ENCODE measurements around the gene GPC6. TPM values are rescaled to one million over a fixed set of nuclear protein-coding genes. Genes with fewer than 3 reads are reported as not detected.

Gene GPC6
- polyA plus RNA-seq, 1 of the 3 experiments (the other 2 are of a cell fraction), result 6.7 TPM

DNA sequence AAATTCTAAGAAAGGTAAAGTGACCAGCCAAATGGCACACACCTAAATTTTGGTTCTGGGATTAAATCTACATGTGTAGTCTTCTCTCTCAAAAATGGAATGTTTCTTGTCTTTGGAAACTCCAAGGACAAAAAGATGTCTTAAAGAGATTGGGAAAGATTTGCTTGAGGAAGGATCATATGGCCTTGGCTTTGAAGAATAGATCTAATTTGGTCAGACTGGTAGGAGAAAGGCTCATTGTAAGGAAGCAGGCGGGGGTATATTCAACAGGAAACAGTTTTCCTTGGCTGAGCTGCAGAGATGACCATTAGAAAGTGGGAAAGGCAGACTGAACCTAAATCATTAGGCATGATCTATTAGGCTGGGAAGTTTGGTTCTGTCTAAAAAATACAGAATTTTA lies 887.6 kb downstream of the GPC6 start (continued):
- TF ChIP-seq REST (IDR thresholded peaks at IDR 0.05; ENCODE audit: low read depth, low read length), result no peak
- TF ChIP-seq GATA2 (CRISPR knock-in tag; IDR thresholded peaks at IDR 0.05), result no peak

- H3K79me2 ChIP-seq (ENCODE audit: insufficient read depth), result no peaks in the 10 kb centered on the region
- ChIA-PET CTCF (interaction anchor here (0.8 to 2.1 kb wide), 4 partner anchors 8 to 24 kb away, joined by 3 to 5 read pairs (median 4); no protein-coding TSS in a partner anchor), POLR2A (no interaction called here)
- no peak overlapping the region for H2AFZ ChIP-seq (ENCODE audit: low read depth)
- DNase-seq, result no peak
- no peaks in the 10 kb centered on the region for H3K9me3 ChIP-seq
- no peak overlapping the region for H3K4me2 ChIP-seq
- no peaks in the 10 kb centered on the region for H3K9me2 ChIP-seq
- WGBS (ENCODE audit: low lambda C conversion rate), result 91% methylated on average over 1 of the region's 1 CpG
- no peaks in the 10 kb centered on the region for H4K20me1 ChIP-seq (ENCODE audit: insufficient read depth)
- H3K27me3 ChIP-seq (ENCODE audit: insufficient read depth), result no peaks in the 10 kb centered on the region
- no peak overlapping the region for H3K27ac ChIP-seq (ENCODE audit: low read depth in 2 of 2, low read length in 1 of 2)
- H3F3A ChIP-seq (replicated peaks; ENCODE audit: insufficient read depth), result peaks cover 5% of the 10 kb centered on the region
- no peak overlapping the region for H3K4me3 ChIP-seq (ENCODE audit: low read depth in 2 of 2, low read length in 1 of 2)
- no peak overlapping the region for H3K9ac ChIP-seq
- peaks cover 0 to 7% of the 10 kb centered on the region in 2 experiments; a peak in 2 of 4 replicates for H3K4me1 ChIP-seq (ENCODE audit: control insufficient read depth in 1 of 2, insufficient read depth in 2 of 2, low read depth in 1 of 2, low read length in 1 of 2)
- no peaks in the 10 kb centered on the region for H3K36me3 ChIP-seq (replicated peaks in 1 of 2; ENCODE audit: control insufficient read depth in 1 of 2, insufficient read depth in 2 of 2, low read length in 1 of 2)
- TF ChIP-seq CTCF (IDR thresholded peaks at IDR 0.05) (peak; percentile 22; the same call in 1 of the 2 replicates), MXI1 (IDR thresholded peaks at IDR 0.05; ENCODE audit: low read depth, low read length) (no peak)
Observed at GRCh38 chr13:94115054-94115453, 888.4 kb downstream of the GPC6 start.

- no peak overlapping the region for H2AFZ ChIP-seq (ENCODE audit: low read depth)
- DNase-seq, result no peak
- H3K27ac ChIP-seq (ENCODE audit: low read depth in 2 of 2, low read length in 1 of 2), result no peak overlapping the region
- no peak for TF ChIP-seq GABPA (IDR thresholded peaks at IDR 0.05; ENCODE audit: low read depth)
- no peak for TF ChIP-seq PBX3 (IDR thresholded peaks at IDR 0.05)
- no peak for TF ChIP-seq ZBTB33 (IDR thresholded peaks at IDR 0.05; ENCODE audit: borderline replicate concordance, low read depth)
- no peak for TF ChIP-seq TCF12 (IDR thresholded peaks at IDR 0.05)
- no peak for TF ChIP-seq USF1 (IDR thresholded peaks at IDR 0.05; ENCODE audit: borderline replicate concordance, low read depth)
- TF ChIP-seq YY1 (IDR thresholded peaks at IDR 0.05; ENCODE audit: low read depth), result no peak
- TF ChIP-seq EP300 (IDR thresholded peaks at IDR 0.05; ENCODE audit: borderline replicate concordance in 1 of 2, low read depth in 1 of 2, low read length in 1 of 2), result no peak
- TF ChIP-seq NFIC (IDR thresholded peaks at IDR 0.05; ENCODE audit: borderline replicate concordance), result no peak
- TF ChIP-seq RXRA (IDR thresholded peaks at IDR 0.05; ENCODE audit: borderline replicate concordance, low read depth), result no peak
- TF ChIP-seq RAD21 (IDR thresholded peaks at IDR 0.05; ENCODE audit: low read length), result no peak
- H3F3A ChIP-seq (replicated peaks; ENCODE audit: insufficient read depth), result no peaks in the 10 kb centered on the region
- ChIA-PET CTCF (interaction anchor here (0.6 to 1.5 kb wide), 2 partner anchors 61 to 422 kb away, joined by 3 to 5 read pairs; no protein-coding TSS in a partner anchor), POLR2A (no interaction called here)
- H3K4me3 ChIP-seq (ENCODE audit: low read depth in 2 of 2, low read length in 1 of 2), result no peak overlapping the region
- no peaks in the 10 kb centered on the region for H4K20me1 ChIP-seq (ENCODE audit: insufficient read depth)
- no peaks in the 10 kb centered on the region for H3K9me2 ChIP-seq
- H3K4me2 ChIP-seq, result no peak overlapping the region
- no peaks in the 10 kb centered on the region for H3K9me3 ChIP-seq
- 85% methylated on average over 7 of the region's 7 CpGs for WGBS (ENCODE audit: low lambda C conversion rate)
- H3K36me3 ChIP-seq (replicated peaks in 1 of 2; ENCODE audit: control insufficient read depth in 1 of 2, insufficient read depth in 2 of 2, low read length in 1 of 2), result no peaks in the 10 kb centered on the region
- H3K9ac ChIP-seq, result no peak overlapping the region
- no peaks in the 10 kb centered on the region for H3K79me2 ChIP-seq (ENCODE audit: insufficient read depth)
- no peaks in the 10 kb centered on the region; a peak in 1 of 4 replicates for H3K4me1 ChIP-seq (ENCODE audit: control insufficient read depth in 1 of 2, insufficient read depth in 2 of 2, low read depth in 1 of 2, low read length in 1 of 2)
- H3K27me3 ChIP-seq (ENCODE audit: insufficient read depth), result no peaks in the 10 kb centered on the region
Observed at GRCh38 chr13:94119360-94119936, 892.8 kb downstream of the GPC6 start.
